ENCODE measurements around the gene LCOR.

DNA sequence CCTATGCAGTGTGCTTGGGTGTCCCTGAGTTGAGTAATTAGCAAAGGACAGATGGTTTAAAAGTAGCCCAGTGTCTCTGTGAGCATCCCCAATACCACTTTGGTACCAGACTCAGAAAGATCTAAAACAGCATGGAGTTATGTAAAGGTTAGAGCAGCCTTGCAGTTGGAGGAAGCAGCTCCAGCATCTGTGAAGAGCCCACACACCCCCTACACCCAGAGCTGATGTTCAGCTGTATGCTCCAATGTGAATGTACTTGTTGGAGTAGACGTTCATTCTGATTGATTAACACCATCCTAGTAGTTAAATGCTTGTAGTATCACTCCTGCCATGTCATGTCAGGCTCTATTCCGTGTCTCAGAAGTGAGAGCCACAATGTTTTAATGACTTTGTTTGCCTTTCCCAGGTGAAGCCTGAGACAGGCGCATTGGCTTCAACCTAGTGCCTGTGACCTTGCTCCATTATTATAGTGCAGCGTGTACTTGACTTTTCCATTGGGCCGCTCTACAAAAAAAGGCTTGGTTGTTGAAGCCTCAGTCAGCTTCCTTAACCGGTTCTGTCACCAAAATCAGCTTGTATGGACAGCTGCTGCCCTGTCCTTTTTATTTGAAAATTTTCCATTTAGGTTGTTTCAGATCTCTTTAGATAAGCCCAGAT is 154.2 kb downstream of the LCOR start:
- TF ChIP-seq CTCF (IDR thresholded peaks at IDR 0.05) = no peak
- TF ChIP-seq POLR2A (IDR thresholded peaks at IDR 0.05) = no peak
- TF ChIP-seq POLR2AphosphoS5 (IDR thresholded peaks at IDR 0.05) = no peak

Measured in suprapubic skin (tissue), 4 donors.